GM18520 (cell line): ENCODE results near the gene LHFPL2.
"Not testable (repeated sequence)": the region's sequence is repeated elsewhere in the genome, so short reads cannot be mapped to it uniquely, and the experiment has no call there.

ENCODE experiments used
- ATAC-seq: cut with Tn5 transposase; IDR thresholded peaks from one replicate; pipeline ENCODE4 v1.9.1; 2021; ENCODE audit not compliant: unreplicated experiment

The LHFPL2 gene

GRCh38 chr5:78666975-78667374 lies 18.4 kb upstream of the LHFPL2 start:
- ATAC-seq = not testable (repeated sequence)

DNA sequence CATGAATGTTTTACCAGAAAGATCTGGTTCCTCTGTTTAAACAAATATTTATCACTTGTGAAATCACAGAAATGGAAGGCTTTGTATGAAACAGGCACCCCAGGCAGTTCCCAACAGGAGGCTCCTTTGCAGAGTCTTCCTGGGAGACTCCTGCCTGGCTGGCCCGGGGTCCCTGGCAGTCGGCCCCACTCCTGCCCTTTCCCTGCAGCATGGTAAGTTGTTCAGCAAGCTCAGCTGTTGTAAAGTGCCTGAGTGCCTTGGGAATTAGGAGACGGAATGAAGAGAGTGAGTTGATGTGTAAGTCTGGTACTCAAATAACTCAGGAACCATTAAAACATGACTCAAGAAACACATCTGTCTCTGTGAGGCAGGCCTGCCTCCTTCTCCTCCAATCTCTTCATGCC lies 17.5 kb upstream of the LHFPL2 start:
- ATAC-seq = no peak

- ATAC-seq = no peak
Observed at GRCh38 chr5:78665534-78665933, 17.0 kb upstream of the LHFPL2 start.

GRCh38 chr5:78662323-78662722 lies 13.8 kb upstream of the LHFPL2 start:
- ATAC-seq = no peak

GRCh38 chr5:78661691-78662090 lies 13.1 kb upstream of the LHFPL2 start:
- no peak for ATAC-seq

DNA sequence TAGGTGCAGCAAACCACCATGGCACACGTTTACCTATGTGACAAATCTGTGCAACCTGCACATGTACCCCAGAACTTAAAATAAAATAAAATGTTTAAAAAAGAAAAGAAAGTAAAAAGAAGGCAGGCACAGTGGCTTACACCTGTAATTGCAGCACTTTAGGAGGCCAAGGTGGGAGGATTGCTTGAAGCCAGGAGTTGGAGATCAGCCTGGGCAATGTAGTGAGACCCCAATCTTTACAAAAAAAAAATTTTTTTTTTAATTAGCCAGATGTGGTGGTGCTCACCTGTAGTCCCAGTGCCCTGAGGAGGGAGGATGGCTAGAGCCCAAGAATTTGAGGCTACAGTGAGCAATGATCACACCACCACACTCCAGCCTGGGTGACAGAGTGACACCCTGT lies 12.5 kb upstream of the LHFPL2 start:
- ATAC-seq = no peak

DNA sequence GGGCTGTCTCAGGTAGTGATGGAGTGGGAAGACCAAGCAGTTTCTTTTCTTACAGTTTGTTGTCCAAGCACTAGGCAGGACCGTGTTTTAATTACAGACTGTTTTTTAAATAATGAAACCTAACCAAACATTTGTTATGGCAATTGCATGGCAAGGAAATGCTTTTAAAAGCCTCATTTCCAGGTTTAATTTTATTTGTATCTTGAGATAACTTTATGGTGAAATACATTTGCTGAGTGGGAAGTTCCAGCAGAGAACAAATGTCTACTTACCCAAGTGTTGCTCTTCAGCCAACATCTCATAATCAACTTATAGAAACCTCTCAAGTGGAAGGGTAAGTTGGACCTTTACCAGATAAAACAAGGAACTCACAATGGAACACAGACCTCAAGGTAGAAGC lies 11.8 kb upstream of the LHFPL2 start:
- no peak for ATAC-seq

GRCh38 chr5:78659714-78660113 lies 11.1 kb upstream of the LHFPL2 start:
- ATAC-seq = no peak

- ATAC-seq = no peak
Observed at GRCh38 chr5:78659114-78659513, 10.5 kb upstream of the LHFPL2 start.

GRCh38 chr5:78657201-78657600 lies 8.6 kb upstream of the LHFPL2 start:
- no peak for ATAC-seq

DNA sequence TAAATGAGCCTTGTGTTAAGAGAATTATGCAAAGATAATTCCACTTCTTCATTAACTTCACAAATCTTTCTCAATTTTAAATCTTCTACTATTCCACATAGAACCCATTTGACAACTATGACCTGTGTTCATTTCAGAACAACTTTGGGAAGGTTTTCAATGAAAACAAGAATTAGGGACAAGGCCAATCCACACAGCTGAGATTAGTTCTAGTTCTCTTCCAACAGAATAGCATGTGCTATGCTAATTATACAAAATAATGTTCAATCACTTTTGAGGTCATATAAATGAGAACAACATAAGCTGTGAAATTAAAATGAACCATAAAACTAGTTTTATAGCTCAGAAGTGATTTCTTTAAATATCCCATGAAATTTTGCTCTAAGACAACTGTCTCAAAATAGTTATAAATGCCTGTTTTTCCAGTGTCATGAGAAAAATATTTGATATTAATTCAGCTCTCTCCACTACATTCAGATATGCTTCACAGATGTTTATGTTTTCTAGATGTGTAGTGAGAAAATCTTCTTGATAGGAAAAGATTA lies 7.2 kb upstream of the LHFPL2 start:
- no peak for ATAC-seq

DNA sequence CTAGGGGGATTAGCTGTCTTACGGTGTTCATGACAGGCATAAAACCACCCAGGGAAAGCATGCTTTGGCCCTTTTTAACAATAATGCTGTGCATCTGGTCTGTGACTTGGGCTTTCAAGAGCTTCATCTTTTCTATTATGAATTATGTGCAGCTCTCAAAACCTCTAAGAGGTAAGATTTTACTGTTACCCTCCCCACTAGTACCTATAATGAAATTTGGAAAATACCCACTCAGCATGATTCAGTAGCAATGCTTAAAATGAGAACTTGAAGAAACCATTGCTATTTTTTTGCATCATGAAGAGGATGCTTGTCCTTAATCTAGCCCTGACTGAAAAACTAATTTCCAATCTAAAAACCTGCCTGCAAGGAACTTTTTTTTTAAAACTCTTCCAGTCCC lies 5.8 kb upstream of the LHFPL2 start:
- ATAC-seq = no peak

DNA sequence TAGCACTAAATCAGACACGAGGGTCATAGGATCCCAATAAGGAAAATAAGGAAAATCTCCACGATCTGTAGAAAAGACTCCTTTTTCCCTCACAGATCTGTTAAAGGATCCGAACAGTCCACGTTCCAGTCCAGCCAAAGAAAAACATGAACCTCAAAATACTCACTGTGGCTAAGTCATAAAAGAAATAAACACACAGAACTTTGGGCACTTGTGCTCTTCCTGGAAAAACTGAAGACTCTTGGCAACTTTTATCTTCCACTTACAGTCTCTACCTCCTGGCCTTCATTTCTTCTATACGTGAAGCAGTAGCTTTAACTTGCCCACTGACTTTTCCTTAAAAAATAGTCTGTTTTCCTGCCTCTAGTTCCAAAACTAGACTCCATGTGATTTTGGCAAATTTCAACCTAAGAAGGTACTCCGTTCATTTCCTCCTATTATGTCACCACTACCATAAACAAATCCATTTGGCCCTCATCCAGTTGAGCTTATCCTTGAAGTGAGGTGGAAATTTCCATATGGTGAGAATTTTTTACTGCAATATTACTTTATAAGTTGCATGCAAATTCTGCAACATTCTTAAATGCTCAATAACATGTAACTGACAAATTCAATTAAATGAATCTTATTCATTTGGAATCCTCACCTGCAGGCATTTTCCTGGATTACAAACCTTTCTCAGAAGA lies 5.3 kb upstream of the LHFPL2 start:
- no peak for ATAC-seq

GRCh38 chr5:78653031-78653430 lies 4.5 kb upstream of the LHFPL2 start:
- no peak for ATAC-seq

- no peak for ATAC-seq
Observed at GRCh38 chr5:78651468-78651867, 2.9 kb upstream of the LHFPL2 start.

- ATAC-seq = no peak
Observed at GRCh38 chr5:78650531-78650930, 2.0 kb upstream of the LHFPL2 start.

DNA sequence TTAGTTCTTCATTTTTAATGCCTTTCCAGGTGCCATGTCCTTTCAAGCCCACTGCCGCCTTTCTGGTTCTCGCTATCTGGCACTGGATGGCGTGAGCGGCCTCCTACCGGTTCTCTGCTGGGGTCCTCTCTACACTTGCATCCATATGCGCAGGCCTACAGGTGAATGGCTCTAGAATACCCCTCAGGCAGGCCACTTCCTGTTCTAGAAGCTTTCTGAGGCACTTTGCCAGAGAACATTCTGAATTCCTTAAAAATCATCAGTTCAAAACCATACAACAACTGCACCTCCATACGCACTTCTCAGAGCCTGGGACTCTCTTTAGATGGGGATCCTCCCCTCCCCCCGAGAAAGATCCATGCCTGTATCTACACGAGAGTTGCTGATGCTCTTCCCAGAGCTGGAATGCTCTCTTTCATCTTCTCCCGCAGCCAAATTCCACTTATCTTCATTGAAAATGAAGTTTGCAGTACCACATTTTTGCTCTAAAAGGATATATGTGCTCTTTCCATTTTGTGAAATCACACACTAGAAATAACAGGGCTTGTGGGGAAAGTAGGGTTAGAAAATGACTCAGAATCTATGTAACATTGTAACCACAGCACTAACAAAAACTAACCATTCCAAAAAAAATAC lies 1.4 kb upstream of the LHFPL2 start:
- no peak for ATAC-seq

GRCh38 chr5:78649211-78649695 lies 681 bp upstream of the LHFPL2 start:
- ATAC-seq = no peak

GRCh38 chr5:78647838-78648358 lies 674 bp downstream of the LHFPL2 start:
- ATAC-seq = peak; percentile 7

- no peak for ATAC-seq
Observed at GRCh38 chr5:78647351-78647818, 1.2 kb downstream of the LHFPL2 start.

- no peak for ATAC-seq
Observed at GRCh38 chr5:78644741-78645300, 3.8 kb downstream of the LHFPL2 start.

GRCh38 chr5:78644129-78644528 lies 4.4 kb downstream of the LHFPL2 start:
- ATAC-seq = no peak
